A673 (cell line): Measurements from ENCODE around the gene FSTL1. TPM values are rescaled to one million over a fixed set of nuclear protein-coding genes. Genes with fewer than 3 reads are reported as not detected.

Experiments used
- BruUV-seq: library from RNA; stranded (reverse); fragments of 400-500 nt; replicated peaks from 2 replicates; lab custom pipeline; 2021; lab: Mats Ljungman, UMichigan
- CTCF ChIA-PET: fragments of 300-600 bp; sonication (Branson Sonifier 250); formaldehyde crosslinking; loops from one replicate; lab custom pipeline; 2022; ENCODE audit warnings: antibody characterized with exemption; lab: Charles Lee
- POLR2A ChIA-PET: fragments of 300-600 bp; sonication (Branson Sonifier 250); formaldehyde crosslinking; loops from one replicate; lab custom pipeline; 2022; ENCODE audit warnings: antibody characterized with exemption; ENCODE audit not compliant: low non-redundant PET; lab: Charles Lee
- DNase-seq: peaks from one replicate; pipeline ENCODE4 v3.0.0-alpha.2; 2015; ENCODE audit warnings: low spot score
- H3K27ac ChIP-seq: fragments of 200-600 bp; sonication (generic); 2 replicates; pipeline ENCODE4 v1.5.1; 2016; ENCODE audit warnings: mixed run types, low read depth, mild to moderate bottlenecking, mixed read lengths, antibody characterized with exemption, low read length; ENCODE audit not compliant: poor library complexity, severe bottlenecking
- H3K27me3 ChIP-seq: fragments of 200-600 bp; sonication (generic); replicated peaks from 2 replicates; pipeline ENCODE4 v1.6.1; 2017; ENCODE audit warnings: mixed run types, low read depth, mild to moderate bottlenecking, mixed read lengths, antibody characterized with exemption, low read length; ENCODE audit not compliant: insufficient read depth, poor library complexity
- H3K36me3 ChIP-seq: fragments of 200-600 bp; sonication (generic); 2 replicates; pipeline ENCODE4 v1.6.1; 2016; ENCODE audit warnings: mixed run types, mild to moderate bottlenecking, mixed read lengths, antibody characterized with exemption, low read length; ENCODE audit not compliant: insufficient read depth, poor library complexity, severe bottlenecking
- H3K4me1 ChIP-seq: fragments of 200-600 bp; sonication (generic); 2 replicates; pipeline ENCODE4 v1.6.1; 2017; ENCODE audit warnings: mixed run types, mild to moderate bottlenecking, mixed read lengths, antibody characterized with exemption, low read length; ENCODE audit not compliant: insufficient read depth, poor library complexity, severe bottlenecking
- H3K4me3 ChIP-seq: fragments of 200-600 bp; sonication (generic); 2 replicates; pipeline ENCODE4 v1.5.1; 2016; ENCODE audit warnings: low read depth, mixed run types, mild to moderate bottlenecking, mixed read lengths, low read length; ENCODE audit not compliant: poor library complexity, severe bottlenecking
- H3K9me3 ChIP-seq: fragments of 200-600 bp; sonication (generic); 2 replicates; pipeline ENCODE4 v1.6.1; 2016; ENCODE audit warnings: mixed run types, low read depth, mild to moderate bottlenecking, mixed read lengths, antibody characterized with exemption, low read length; ENCODE audit not compliant: poor library complexity, severe bottlenecking
- EZH2 ChIP-seq: fragments of 200-600 bp; sonication (generic); IDR thresholded peaks from 2 replicates; pipeline ENCODE4 v1.6.1; 2017; ENCODE audit warnings: borderline replicate concordance, low read depth, mild to moderate bottlenecking, mixed read lengths, antibody characterized with exemption, low read length; ENCODE audit not compliant: poor library complexity, severe bottlenecking
- intact Hi-C: fragments of 100-400 bp; cut with micrococcal nuclease; formaldehyde crosslinking; loops from one replicate; pipeline ENCODE4 v1.10.0; 2022; ENCODE audit not compliant: unreplicated experiment
- total RNA-seq: library from RNA; stranded (reverse); gene quantifications from 2 replicates; pipeline ENCODE4 v1.2.3, GENCODE V29; 2021
- TF ChIP-seq, protein P1 (sequence below): fragments of 300-800, 200-600 bp; sonication (generic); conservative IDR thresholded peaks from 2 replicates; pipeline ENCODE4 v1.5.1; 2017; ENCODE audit warnings: low read depth, mild to moderate bottlenecking, antibody characterized with exemption, low read length, moderate library complexity, mixed read lengths

Gene FSTL1
- total RNA-seq, 1 experiment from 2014 or later = 122 TPM

- DNase-seq = peak; percentile 19
Measured at GRCh38 chr3:120469882-120470301, 19.1 kb upstream of the FSTL1 start.

DNA sequence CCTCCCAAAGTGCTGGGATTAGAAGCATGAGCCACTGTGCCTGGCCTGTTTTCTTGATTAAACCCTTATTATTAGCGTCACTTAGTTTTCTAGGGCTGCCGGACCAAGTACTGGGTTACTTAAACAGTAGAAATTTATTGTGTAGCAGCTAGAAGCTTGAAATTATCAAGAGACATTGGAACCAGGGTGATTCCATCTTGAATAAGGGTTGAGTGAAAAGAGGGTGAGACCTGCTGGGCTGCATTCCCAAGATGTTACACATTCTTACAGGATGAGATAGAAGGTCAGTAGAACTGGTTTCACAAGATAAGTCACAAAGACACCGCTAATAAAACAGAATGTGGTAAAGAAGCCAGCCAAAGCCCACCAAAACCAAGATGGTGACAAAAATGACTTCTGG lies 18.6 kb upstream of the FSTL1 start:
- Histone ChIP-seq H3K9me3 (no peaks in the 10 kb centered on the region), H3K36me3 (no peaks in the 10 kb centered on the region), H3K4me1 (no peaks in the 10 kb centered on the region), H3K27ac (no peak overlapping the region), H3K27me3 (no peaks in the 10 kb centered on the region), H3K4me3 (no peak overlapping the region)
- TF ChIP-seq EZH2 = no peak
- ChIA-PET CTCF (no interaction called here), POLR2A (no interaction called here)
- intact Hi-C loops = no loop called here
- no peak for DNase-seq
- no TSS peak for BruUV-seq

More at GRCh38 chr3:120469882-120470301, 19.1 kb upstream of the FSTL1 start:
- Histone ChIP-seq H3K27ac (no peak overlapping the region), H3K4me1 (no peaks in the 10 kb centered on the region), H3K27me3 (no peaks in the 10 kb centered on the region), H3K9me3 (no peaks in the 10 kb centered on the region), H3K4me3 (no peak overlapping the region), H3K36me3 (no peaks in the 10 kb centered on the region)
- ChIA-PET CTCF (no interaction called here), POLR2A (no interaction called here)
- TF ChIP-seq, protein P1, sequence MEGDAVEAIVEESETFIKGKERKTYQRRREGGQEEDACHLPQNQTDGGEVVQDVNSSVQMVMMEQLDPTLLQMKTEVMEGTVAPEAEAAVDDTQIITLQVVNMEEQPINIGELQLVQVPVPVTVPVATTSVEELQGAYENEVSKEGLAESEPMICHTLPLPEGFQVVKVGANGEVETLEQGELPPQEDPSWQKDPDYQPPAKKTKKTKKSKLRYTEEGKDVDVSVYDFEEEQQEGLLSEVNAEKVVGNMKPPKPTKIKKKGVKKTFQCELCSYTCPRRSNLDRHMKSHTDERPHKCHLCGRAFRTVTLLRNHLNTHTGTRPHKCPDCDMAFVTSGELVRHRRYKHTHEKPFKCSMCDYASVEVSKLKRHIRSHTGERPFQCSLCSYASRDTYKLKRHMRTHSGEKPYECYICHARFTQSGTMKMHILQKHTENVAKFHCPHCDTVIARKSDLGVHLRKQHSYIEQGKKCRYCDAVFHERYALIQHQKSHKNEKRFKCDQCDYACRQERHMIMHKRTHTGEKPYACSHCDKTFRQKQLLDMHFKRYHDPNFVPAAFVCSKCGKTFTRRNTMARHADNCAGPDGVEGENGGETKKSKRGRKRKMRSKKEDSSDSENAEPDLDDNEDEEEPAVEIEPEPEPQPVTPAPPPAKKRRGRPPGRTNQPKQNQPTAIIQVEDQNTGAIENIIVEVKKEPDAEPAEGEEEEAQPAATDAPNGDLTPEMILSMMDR = no peak
- no peak for TF ChIP-seq EZH2
- BruUV-seq = no TSS peak
- intact Hi-C loops = no loop called here

DNA sequence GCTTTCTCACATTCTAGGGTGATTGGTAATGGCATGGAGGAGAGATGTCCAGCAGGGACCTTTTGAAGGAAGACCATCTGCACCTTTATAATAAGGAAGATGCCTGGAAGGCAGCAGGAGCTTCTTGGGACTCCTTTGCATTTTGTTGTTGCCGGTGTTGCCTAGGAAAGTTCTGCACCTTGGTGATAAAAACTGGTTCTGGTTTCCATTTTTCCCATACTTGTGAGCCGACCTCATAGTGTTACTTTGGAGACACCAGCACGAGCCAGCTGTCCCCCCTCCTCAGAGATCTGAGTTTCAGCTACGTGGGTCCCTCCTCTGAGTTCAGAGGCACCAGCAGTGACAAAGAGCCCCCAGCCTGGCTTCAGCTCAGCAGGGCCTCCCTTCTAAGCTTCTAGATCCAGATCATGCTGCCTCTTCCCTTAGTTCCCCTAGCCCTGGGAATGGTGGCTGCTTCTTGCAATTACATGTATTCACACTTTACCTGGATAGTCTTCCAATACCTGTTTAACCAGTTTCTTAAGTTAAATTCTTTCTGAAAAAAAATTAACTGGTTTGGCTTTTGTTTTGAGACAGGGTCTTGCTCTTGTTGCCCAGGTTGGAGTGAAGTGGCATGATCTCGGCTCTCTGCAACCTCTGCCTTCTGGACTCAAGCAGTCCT lies 18.0 kb upstream of the FSTL1 start:
- no TSS peak for BruUV-seq
- Histone ChIP-seq H3K27ac (no peak overlapping the region), H3K27me3 (no peaks in the 10 kb centered on the region), H3K36me3 (no peaks in the 10 kb centered on the region), H3K4me1 (no peaks in the 10 kb centered on the region), H3K9me3 (no peaks in the 10 kb centered on the region), H3K4me3 (no peak overlapping the region)
- CTCF ChIA-PET = no interaction called here
- intact Hi-C loops = no loop called here
- no peak for DNase-seq
- POLR2A ChIA-PET = no interaction called here
- TF ChIP-seq, protein P1 = no peak
- TF ChIP-seq EZH2 = no peak
